Caco-2 (cell line): ENCODE measurements around the gene RCL1. TPM values are rescaled to one million over a fixed set of nuclear protein-coding genes. Genes with fewer than 3 reads are reported as not detected.

ENCODE experiments used
- BruUV-seq: library from RNA; stranded (reverse); fragments of 400-500 nt; replicated peaks from 2 replicates; lab custom pipeline; 2021; lab: Mats Ljungman, UMichigan
- CTCF ChIA-PET: fragments of 300-600 bp; sonication (Branson Sonifier 250); formaldehyde crosslinking; loops from one replicate; lab custom pipeline; 2022; ENCODE audit warnings: antibody characterized with exemption; lab: Charles Lee
- POLR2A ChIA-PET: fragments of 300-600 bp; sonication (Branson Sonifier 250); formaldehyde crosslinking; loops from one replicate; lab custom pipeline; 2022; ENCODE audit warnings: antibody characterized with exemption; lab: Charles Lee
- DNase-seq, 2 experiments: peaks; one replicate each; pipeline versions ENCODE4 v3.0.0 to v3.0.0-alpha.2; 2020 to 2022
- H3K27me3 ChIP-seq: replicated peaks from 2 replicates; pipeline ENCODE4 v1.6.0; 2011; ENCODE audit warnings: low read length; ENCODE audit not compliant: control insufficient read depth, insufficient read depth
- H3K36me3 ChIP-seq: 2 replicates; pipeline ENCODE4 v1.5.1; 2011; ENCODE audit warnings: low read length; ENCODE audit not compliant: control insufficient read depth, insufficient read depth
- H3K4me1 ChIP-seq: fragments of 250-450 bp; sonication (Bioruptor Pico); 2 replicates; pipeline ENCODE4 v1.5.1; 2020; ENCODE audit warnings: mild to moderate bottlenecking
- H3K4me3 ChIP-seq: 2 replicates; pipeline ENCODE4 v1.5.1; 2011; ENCODE audit warnings: low read depth, mild to moderate bottlenecking, control low read depth, low read length
- H3K9me3 ChIP-seq: fragments of 250-450 bp; sonication (Bioruptor Pico); 2 replicates; pipeline ENCODE4 v1.5.1; 2020; ENCODE audit warnings: mild to moderate bottlenecking, moderate library complexity
- H3K27ac Mint-ChIP-seq: one replicate; pipeline ENCODE4 v1.8.0; 2022; ENCODE audit warnings: mixed read lengths; ENCODE audit not compliant: unreplicated experiment
- H3K27me3 Mint-ChIP-seq: one replicate; pipeline ENCODE4 v1.8.0; 2022; ENCODE audit warnings: mixed read lengths; ENCODE audit not compliant: insufficient read depth, unreplicated experiment
- H3K36me3 Mint-ChIP-seq: one replicate; pipeline ENCODE4 v1.8.0; 2022; ENCODE audit warnings: mild to moderate bottlenecking, mixed read lengths; ENCODE audit not compliant: insufficient read depth, unreplicated experiment
- H3K4me1 Mint-ChIP-seq: one replicate; pipeline ENCODE4 v1.8.0; 2022; ENCODE audit warnings: low read depth, mixed read lengths; ENCODE audit not compliant: unreplicated experiment
- H3K4me3 Mint-ChIP-seq: one replicate; pipeline ENCODE4 v1.8.0; 2022; ENCODE audit warnings: mild to moderate bottlenecking, moderate library complexity, mixed read lengths; ENCODE audit not compliant: unreplicated experiment
- H3K9me3 Mint-ChIP-seq: one replicate; pipeline ENCODE4 v1.8.0; 2022; ENCODE audit warnings: mixed read lengths; ENCODE audit not compliant: unreplicated experiment
- intact Hi-C: fragments of 100-400 bp; cut with micrococcal nuclease; formaldehyde crosslinking; loops from one replicate; pipeline ENCODE4 v1.10.0; 2022; ENCODE audit not compliant: unreplicated experiment
- total RNA-seq: library from RNA; stranded (reverse); gene quantifications from 2 replicates; pipeline ENCODE4 v1.2.3, GENCODE V29; 2022
- TF ChIP-seq, protein P1 (sequence below), 2 experiments: fragments of 200-600 bp in 1 of 2; IDR thresholded peaks; 1 replicate in 1 of 2; 2 replicates in 1 of 2; pipeline versions ENCODE4 v1.5.1 to v1.8.0; 2011 to 2022; ENCODE audit warnings: antibody characterized with exemption in 1 of 2, control low read depth in 1 of 2, inconsistent platforms in 1 of 2, low read depth in 1 of 2, low read length in 1 of 2, mild to moderate bottlenecking in 1 of 2, moderate library complexity in 1 of 2; ENCODE audit not compliant: insufficient read depth in 1 of 2, severe bottlenecking in 1 of 2, unreplicated experiment in 1 of 2

RCL1 gene
- total RNA-seq, 1 experiment from 2014 or later = 15.7 TPM

- H3K4me3 Mint-ChIP-seq = no peak overlapping the region
- H3K4me1 ChIP-seq = no peaks in the 10 kb centered on the region
- ChIA-PET CTCF (no interaction called here), POLR2A (no interaction called here)
- no peaks in the 10 kb centered on the region for H3K9me3 Mint-ChIP-seq
- no peaks in the 10 kb centered on the region for H3K4me1 Mint-ChIP-seq
- no peaks in the 10 kb centered on the region for H3K27me3 ChIP-seq
- TF ChIP-seq, protein P1, sequence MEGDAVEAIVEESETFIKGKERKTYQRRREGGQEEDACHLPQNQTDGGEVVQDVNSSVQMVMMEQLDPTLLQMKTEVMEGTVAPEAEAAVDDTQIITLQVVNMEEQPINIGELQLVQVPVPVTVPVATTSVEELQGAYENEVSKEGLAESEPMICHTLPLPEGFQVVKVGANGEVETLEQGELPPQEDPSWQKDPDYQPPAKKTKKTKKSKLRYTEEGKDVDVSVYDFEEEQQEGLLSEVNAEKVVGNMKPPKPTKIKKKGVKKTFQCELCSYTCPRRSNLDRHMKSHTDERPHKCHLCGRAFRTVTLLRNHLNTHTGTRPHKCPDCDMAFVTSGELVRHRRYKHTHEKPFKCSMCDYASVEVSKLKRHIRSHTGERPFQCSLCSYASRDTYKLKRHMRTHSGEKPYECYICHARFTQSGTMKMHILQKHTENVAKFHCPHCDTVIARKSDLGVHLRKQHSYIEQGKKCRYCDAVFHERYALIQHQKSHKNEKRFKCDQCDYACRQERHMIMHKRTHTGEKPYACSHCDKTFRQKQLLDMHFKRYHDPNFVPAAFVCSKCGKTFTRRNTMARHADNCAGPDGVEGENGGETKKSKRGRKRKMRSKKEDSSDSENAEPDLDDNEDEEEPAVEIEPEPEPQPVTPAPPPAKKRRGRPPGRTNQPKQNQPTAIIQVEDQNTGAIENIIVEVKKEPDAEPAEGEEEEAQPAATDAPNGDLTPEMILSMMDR (IDR thresholded peaks at IDR 0.05; ENCODE audit: insufficient read depth in 1 of 2, low read depth in 1 of 2, low read length in 1 of 2, severe bottlenecking in 1 of 2, unreplicated experiment in 1 of 2) = no peak
- H3K9me3 ChIP-seq = no peaks in the 10 kb centered on the region
- H3K36me3 ChIP-seq = no peaks in the 10 kb centered on the region
- no peaks in the 10 kb centered on the region for H3K27me3 Mint-ChIP-seq
- no TSS peak for BruUV-seq
- H3K27ac Mint-ChIP-seq = no peak overlapping the region
- intact Hi-C loops = loop anchor here (10.0 kb wide), 1 partner anchor 104 kb away; no protein-coding TSS in a partner anchor
- no peaks in the 10 kb centered on the region for H3K36me3 Mint-ChIP-seq
- no peak overlapping the region for H3K4me3 ChIP-seq
- no peak for DNase-seq
Measured at GRCh38 chr9:4821133-4821532, 28.4 kb downstream of the RCL1 start.

DNA sequence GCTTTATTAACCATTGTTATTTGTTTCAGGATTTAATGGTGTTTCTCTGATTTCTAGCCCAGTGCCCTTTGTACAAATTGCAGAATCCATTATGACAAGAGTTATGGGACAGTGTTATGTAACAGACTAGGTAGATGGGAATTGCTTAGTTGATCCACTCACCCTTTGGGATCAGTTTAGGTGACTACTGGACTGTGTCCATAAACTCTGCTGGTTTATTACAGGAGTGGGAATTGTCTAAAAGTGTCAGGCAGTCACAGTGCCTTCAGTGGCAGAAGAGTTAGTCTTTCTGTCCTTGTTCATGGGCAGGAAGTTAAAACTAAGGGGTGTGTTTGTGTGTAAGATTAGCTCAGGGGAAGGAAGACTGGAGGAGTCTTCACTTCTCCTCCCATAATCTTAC, 29.3 kb downstream of the RCL1 start:
- H3K27ac Mint-ChIP-seq = no peak overlapping the region
- no peaks in the 10 kb centered on the region for H3K4me1 ChIP-seq
- no peaks in the 10 kb centered on the region for H3K27me3 ChIP-seq
- intact Hi-C loops = loop anchor here (10.0 kb wide), 1 partner anchor 103 kb away; no protein-coding TSS in a partner anchor
- H3K4me3 Mint-ChIP-seq = no peak overlapping the region
- H3K9me3 ChIP-seq = no peaks in the 10 kb centered on the region
- H3K36me3 Mint-ChIP-seq = no peaks in the 10 kb centered on the region
- no peaks in the 10 kb centered on the region for H3K4me1 Mint-ChIP-seq
- ChIA-PET CTCF (no interaction called here), POLR2A (no interaction called here)
- no peak overlapping the region for H3K4me3 ChIP-seq
- TF ChIP-seq, protein P1 (IDR thresholded peaks at IDR 0.05; ENCODE audit: insufficient read depth in 1 of 2, low read depth in 1 of 2, low read length in 1 of 2, severe bottlenecking in 1 of 2, unreplicated experiment in 1 of 2) = no peak
- H3K9me3 Mint-ChIP-seq = no peaks in the 10 kb centered on the region
- no peak for DNase-seq
- BruUV-seq = no TSS peak
- H3K27me3 Mint-ChIP-seq = no peaks in the 10 kb centered on the region
- no peaks in the 10 kb centered on the region for H3K36me3 ChIP-seq

- H3K36me3 Mint-ChIP-seq = no peaks in the 10 kb centered on the region
- Histone ChIP-seq H3K4me3 (no peak overlapping the region), H3K4me1 (no peaks in the 10 kb centered on the region), H3K9me3 (no peaks in the 10 kb centered on the region), H3K36me3 (no peaks in the 10 kb centered on the region; the same call in 1 of the 2 replicates), H3K27me3 (no peaks in the 10 kb centered on the region)
- no TSS peak for BruUV-seq
- TF ChIP-seq, protein P1 (IDR thresholded peaks at IDR 0.05; ENCODE audit: insufficient read depth in 1 of 2, low read depth in 1 of 2, low read length in 1 of 2, severe bottlenecking in 1 of 2, unreplicated experiment in 1 of 2) = no peak
- H3K27me3 Mint-ChIP-seq = no peaks in the 10 kb centered on the region
- no peak overlapping the region for H3K4me3 Mint-ChIP-seq
- no peaks in the 10 kb centered on the region for H3K4me1 Mint-ChIP-seq
- no peaks in the 10 kb centered on the region for H3K9me3 Mint-ChIP-seq
- ChIA-PET CTCF (no interaction called here), POLR2A (no interaction called here)
- no peak for DNase-seq
- H3K27ac Mint-ChIP-seq = no peak overlapping the region
- intact Hi-C loops = loop anchor here (10.0 kb wide), 1 partner anchor 98 kb away; no protein-coding TSS in a partner anchor
Measured at GRCh38 chr9:4826417-4827166, 33.8 kb downstream of the RCL1 start.
